ENCODE data around the gene LRFN2.

DNA sequence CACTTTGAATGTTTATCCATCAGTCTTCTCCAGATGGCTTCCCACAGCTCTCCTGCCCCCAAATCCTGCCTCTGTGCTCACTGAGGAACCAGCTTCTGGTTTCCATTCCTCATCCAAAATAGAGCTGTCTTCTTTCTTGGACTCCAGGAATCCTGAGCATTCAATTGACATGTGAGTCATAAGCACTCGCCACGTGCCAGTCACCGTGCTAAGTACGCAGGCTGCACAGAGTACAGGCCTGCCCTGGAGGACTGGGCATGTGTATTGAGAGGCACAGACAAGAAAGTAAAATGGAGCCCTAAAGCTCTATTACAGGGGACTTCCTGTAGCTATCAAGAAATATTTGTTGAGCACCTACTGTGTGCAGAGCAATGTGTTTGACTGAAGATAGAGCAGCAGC lies 39.7 kb upstream of the LRFN2 start:
- TF ChIP-seq, protein P1, sequence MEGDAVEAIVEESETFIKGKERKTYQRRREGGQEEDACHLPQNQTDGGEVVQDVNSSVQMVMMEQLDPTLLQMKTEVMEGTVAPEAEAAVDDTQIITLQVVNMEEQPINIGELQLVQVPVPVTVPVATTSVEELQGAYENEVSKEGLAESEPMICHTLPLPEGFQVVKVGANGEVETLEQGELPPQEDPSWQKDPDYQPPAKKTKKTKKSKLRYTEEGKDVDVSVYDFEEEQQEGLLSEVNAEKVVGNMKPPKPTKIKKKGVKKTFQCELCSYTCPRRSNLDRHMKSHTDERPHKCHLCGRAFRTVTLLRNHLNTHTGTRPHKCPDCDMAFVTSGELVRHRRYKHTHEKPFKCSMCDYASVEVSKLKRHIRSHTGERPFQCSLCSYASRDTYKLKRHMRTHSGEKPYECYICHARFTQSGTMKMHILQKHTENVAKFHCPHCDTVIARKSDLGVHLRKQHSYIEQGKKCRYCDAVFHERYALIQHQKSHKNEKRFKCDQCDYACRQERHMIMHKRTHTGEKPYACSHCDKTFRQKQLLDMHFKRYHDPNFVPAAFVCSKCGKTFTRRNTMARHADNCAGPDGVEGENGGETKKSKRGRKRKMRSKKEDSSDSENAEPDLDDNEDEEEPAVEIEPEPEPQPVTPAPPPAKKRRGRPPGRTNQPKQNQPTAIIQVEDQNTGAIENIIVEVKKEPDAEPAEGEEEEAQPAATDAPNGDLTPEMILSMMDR (IDR thresholded peaks at IDR 0.05; ENCODE audit: poor library complexity), result no peak
- no peak for TF ChIP-seq EZH2 (IDR thresholded peaks at IDR 0.05; ENCODE audit: borderline replicate concordance)
- no peak for TF ChIP-seq EZH2phosphoT487 (IDR thresholded peaks at IDR 0.05; ENCODE audit: low read depth, severe bottlenecking, unreplicated experiment)

Measured in hepatocyte (in vitro differentiated cells).